Fibroblast of pulmonary artery (primary cell): ENCODE measurements around the gene CNTNAP4.

Experiments used
- DNase-seq: peaks from one replicate; pipeline ENCODE4 v3.0.0-alpha.2; 2010; ENCODE audit warnings: low read depth
- H3K4me3 ChIP-seq: replicated peaks from 2 replicates; pipeline ENCODE4 v1.5.1; 2011; ENCODE audit warnings: low read depth, mild to moderate bottlenecking, control low read depth, low read length, moderate library complexity
- TF ChIP-seq, protein P1 (sequence below): IDR thresholded peaks from 2 replicates; pipeline ENCODE4 v1.5.1; 2011; ENCODE audit warnings: mild to moderate bottlenecking, control low read depth, low read length, inconsistent platforms; ENCODE audit errors: missing control alignments

Gene CNTNAP4

DNA sequence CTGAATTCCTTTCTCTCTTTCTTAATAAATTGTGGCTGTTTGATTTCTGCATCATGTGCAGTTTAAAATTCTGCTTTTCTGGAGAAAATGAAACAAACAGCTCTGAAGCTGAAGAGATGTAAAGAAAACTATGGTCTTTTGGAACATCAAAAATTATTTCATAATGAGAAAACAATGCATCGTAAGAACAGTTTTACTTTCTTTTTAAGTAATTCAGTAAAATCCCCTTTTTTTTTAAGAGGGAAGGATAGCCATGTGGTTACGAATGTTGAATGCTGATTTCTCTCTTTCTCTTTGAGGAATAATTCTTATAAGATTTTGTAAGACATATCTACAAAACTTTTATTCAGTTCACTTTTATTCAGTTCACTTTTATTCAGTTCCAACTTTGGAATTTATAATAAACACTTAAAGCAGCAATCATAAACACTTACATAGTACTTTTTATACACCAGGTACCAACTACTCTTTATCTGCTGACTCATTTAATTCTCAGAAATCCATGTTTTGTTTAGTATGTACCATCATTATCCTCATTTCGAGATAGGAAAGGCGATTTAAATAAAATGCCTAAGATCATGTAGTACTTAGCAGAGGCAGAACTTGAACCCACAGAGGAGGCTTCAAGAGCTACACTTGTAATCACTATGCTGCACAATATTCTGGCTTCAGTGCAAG, 26.6 kb downstream of the CNTNAP4 start:
- no peak for DNase-seq
- TF ChIP-seq, protein P1, sequence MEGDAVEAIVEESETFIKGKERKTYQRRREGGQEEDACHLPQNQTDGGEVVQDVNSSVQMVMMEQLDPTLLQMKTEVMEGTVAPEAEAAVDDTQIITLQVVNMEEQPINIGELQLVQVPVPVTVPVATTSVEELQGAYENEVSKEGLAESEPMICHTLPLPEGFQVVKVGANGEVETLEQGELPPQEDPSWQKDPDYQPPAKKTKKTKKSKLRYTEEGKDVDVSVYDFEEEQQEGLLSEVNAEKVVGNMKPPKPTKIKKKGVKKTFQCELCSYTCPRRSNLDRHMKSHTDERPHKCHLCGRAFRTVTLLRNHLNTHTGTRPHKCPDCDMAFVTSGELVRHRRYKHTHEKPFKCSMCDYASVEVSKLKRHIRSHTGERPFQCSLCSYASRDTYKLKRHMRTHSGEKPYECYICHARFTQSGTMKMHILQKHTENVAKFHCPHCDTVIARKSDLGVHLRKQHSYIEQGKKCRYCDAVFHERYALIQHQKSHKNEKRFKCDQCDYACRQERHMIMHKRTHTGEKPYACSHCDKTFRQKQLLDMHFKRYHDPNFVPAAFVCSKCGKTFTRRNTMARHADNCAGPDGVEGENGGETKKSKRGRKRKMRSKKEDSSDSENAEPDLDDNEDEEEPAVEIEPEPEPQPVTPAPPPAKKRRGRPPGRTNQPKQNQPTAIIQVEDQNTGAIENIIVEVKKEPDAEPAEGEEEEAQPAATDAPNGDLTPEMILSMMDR, result no peak

DNA sequence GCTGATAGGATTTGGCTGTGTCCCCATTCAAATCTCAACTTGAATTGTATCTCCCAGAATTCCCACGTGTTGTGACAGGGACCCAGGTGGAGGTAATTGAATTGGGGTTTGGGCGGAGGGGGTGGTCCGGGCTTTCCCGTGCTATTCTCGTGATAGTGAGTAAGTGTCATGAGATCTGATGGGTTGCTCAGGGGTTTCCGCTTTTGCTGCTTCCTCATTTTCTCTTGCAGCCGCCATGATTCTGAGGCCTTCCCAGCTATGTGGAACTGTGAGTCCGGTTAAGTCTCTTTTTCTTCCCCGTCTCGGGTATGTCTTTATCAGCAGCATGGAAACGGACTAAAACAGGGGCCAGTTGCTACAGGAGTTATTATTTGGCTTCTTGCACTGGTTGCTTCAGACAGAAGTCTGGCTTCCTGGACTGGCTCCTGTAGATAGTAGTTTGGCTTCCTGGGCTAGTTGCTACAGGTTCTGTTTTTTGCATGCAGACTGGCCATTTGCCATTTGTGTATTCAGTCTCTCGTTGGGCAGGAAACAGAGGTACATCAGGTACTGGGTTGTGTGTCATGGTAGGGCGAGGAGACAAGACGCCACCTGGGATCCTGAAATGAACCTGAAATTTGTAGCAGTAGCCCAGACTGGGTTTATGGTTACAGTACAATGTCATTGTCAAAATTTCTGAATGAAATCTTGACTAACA, 32.6 kb downstream of the CNTNAP4 start:
- no peak overlapping the region for H3K4me3 ChIP-seq
- TF ChIP-seq, protein P1, result no peak
- DNase-seq, result no peak

More for the DNA sequence above, 26.6 kb downstream of the CNTNAP4 start:
- H3K4me3 ChIP-seq, result no peak overlapping the region

DNA sequence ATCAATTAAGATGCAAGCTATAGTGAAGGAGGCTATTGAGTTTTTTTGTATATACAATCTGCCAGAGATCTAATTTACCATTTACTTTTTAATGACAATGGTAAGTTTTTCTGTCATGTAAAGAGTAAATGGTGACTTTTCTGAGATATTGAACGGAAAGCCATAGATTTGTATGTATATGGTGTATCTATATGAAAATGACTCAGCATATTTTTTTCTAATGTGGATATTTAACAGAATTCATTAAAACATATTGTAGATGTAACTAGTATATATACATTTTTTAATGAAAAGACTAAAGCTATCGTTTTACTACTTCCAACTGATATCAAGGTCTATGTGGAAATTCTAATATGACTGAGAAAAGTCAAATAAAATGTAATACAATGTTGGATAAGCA, 34.1 kb downstream of the CNTNAP4 start:
- no peak for DNase-seq
- TF ChIP-seq, protein P1, result no peak
- no peak overlapping the region for H3K4me3 ChIP-seq

DNA sequence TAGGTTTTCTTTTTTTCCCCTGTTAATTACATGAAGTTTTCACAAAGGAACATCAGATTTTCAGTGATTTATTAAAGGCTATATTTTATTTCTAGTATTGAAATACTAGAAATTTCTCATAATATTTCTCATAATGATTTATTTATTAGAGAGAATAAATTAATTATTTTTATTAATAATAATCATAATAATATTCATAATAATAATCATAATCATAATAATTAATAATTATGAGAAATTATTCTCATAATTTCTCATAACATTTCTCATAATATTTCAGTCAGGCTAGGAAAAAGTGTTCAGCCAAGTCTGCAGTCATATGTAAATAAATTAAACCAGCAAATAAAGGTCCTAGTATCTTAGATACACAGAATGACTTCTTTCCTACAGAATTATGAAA, 41.4 kb downstream of the CNTNAP4 start:
- DNase-seq, result no peak
- no peak overlapping the region for H3K4me3 ChIP-seq
- TF ChIP-seq, protein P1, result no peak

DNA sequence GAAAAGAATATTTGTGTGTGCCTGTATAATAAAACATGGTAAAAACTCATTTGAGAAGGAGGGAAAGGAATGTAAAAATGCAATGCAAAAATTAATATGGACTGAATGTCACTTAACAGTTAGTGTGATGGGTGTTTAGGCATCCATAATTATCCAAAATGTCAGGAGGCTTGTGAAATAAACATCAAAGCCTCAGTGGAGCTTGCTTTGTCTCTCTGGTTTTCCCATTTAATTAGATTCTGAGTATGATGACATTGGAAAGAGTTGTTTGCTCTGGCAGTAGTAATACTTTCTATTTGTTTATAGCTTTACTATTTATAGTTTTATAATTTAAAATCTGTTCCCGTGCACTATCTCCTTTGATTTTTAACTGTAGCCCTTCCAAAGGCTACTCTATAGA, 51.9 kb downstream of the CNTNAP4 start:
- TF ChIP-seq, protein P1, result no peak
- H3K4me3 ChIP-seq, result no peak overlapping the region
- DNase-seq, result no peak

DNA sequence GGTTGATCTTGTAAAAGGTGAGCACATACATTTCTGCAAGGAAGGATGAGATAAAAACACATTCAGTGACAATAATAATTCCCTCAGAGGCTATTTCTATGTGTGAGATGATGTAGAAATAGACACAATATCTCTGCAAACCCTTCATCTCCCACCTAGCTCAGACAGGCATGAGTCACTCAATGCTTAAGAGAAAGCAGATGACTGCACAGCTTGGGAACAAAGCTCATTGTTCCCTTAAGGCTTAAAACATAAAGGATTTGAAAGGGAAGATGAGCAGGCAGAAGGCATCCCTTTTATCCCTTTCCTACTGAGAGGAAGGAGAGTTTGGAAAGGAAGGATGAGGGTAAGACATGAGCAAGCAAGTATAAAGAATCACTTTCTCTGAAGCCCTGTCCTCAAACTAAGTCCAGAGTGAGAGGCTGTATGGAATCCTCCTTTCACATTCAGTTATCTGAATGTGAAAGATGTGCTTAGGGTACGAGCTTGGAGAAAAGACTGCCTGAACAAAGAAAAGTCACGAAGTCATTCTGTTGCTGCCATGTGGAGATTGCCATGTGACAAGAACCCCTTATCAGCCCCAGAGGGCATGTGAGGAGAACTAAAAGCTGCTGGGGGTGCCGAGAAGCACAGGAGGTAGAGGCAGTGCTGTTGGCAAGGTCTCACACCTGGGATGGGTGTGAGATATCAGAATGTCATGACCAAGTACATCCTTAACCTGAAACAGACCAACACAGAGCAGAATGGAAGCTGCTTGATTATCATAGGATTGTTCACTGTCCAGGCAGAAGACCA, 58.2 kb downstream of the CNTNAP4 start:
- DNase-seq, result peak; percentile 4
- H3K4me3 ChIP-seq, result no peak overlapping the region
- TF ChIP-seq, protein P1, result no peak
